Activated gamma-delta T cell treated with Interleukin-2 at 50 U/mL for 16 hours (primary cell): ENCODE data around the gene PRICKLE2.

Source experiments
- DNase-seq: peaks from one replicate; pipeline ENCODE4 v3.0.0-alpha.2; 2020

PRICKLE2 gene

DNA sequence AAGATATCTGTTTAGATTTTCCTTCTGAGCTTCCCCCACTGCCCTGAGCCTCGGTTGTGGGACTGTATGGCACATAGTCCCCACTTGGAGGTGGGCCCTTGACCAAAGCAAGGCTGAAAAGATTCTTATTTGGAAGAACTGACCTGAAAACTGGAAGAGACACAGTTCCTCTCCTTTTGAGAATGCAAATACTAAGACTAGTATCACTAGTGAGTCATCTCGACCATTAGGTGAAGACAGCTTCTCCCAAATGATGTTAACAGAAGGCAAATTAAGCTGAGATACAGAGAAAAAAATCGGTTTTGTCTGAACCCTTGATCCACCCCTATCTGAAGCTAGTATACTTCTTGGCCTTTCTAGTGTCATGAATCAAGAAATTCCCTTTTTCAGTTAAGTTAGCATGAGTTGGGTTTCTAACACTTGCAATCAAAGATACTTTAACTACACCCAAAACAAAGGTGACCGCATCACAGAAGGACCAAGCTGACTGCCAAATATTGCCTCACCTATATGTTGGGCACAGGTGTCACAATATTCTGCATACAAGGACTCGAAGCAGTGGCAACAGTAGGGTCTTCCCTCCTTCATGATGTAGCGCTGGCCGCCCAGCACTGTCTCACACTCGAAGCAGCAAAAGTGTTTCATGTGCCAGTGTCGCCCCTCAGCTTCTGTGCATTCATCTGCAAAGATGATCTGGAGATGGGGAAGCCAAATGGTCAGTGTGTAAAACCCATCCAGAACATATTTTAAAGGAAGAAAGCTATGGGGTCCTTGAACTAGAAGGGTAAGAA, 72.4 kb downstream of the PRICKLE2 start:
- DNase-seq = no peak

DNA sequence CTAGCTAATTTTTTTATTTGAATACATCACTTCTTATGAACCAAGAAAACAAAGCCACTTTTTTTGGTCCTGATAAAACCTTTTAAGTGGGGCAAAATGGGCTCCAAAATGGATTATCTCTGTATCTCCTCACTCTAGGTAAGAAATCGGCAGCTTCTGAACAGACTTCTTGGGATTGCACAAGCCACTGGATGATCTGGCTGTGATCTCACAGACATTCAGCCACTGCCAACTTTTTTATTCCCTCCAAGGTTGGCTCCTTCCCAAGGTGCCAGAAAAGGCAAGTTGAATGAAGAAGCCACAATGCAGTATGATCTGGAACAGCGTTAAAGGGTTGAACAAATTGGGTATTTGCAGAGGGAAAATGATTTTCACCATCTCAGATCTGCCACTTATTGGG, 73.2 kb downstream of the PRICKLE2 start:
- DNase-seq = no peak

DNA sequence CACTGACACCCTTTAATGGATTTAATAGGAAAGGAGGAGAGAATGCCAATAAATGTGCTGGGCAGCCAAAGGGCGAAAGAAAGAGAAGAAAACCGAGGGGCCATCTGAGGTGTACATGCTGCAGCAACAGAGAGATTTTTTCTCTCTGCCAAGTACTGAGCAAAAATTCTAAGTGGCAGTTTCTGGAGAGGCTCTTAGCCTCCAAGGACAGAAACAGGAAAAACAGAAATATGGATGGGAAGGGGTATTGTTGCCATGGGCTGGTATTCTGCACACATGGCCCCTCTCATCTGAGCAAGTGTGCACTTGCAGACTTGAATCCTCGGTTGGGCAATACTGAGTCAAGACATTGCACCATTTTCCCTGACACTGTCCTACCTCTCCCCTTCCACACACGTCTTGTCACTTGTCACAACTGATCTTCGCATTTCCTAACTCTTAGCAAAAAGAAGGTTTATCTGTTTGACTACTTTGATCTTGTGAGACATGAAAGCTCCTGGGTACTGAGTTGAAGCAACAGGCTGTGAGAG, 73.9 kb downstream of the PRICKLE2 start:
- no peak for DNase-seq

DNA sequence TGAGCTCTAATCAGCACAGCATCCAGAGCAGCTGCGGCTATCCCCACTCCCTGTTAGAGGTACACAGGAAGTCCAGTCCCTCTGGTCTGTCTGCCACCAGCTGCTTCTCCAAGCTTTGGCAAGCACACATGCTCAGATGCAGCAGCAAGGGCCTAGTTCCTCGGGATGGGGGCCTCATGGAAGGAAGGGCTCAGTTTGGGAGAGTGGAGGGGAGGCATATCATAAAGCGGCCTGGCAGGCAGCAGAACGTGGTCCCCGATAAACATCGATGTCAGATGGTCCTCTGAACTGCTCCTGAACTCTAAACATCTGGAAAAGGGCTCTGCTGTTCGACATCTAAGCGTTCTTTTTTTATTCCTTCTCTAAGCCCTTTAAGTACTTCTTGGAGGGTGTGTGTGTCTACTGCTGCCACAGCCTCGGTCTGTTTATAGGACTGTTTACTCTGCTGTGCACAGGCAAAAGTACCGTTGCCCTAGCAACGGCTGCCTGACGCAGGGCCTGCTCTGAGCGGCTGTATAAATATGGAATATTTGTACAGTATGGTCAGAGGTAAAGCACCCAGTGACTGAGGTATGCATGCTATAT, 74.6 kb downstream of the PRICKLE2 start:
- DNase-seq = no peak

DNA sequence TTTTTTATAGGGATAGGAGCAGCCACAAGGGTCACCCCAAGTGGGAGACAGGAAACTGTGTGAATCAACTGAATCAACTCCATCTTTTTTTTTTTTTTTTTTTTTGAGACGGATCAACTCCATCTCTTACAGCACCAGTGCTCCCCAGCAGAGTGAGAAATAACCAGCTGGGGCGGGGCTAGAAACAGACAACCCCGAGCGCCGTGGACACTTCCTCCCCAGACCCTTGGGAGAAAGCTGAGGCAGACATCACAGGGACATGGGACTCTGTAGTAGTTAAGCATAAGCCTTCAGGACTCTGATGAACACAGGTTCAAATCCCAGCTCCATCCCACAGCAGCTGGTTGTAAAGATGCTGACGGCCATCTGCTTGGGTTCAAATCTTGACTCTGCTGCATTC, 75.4 kb downstream of the PRICKLE2 start:
- no peak for DNase-seq

DNA sequence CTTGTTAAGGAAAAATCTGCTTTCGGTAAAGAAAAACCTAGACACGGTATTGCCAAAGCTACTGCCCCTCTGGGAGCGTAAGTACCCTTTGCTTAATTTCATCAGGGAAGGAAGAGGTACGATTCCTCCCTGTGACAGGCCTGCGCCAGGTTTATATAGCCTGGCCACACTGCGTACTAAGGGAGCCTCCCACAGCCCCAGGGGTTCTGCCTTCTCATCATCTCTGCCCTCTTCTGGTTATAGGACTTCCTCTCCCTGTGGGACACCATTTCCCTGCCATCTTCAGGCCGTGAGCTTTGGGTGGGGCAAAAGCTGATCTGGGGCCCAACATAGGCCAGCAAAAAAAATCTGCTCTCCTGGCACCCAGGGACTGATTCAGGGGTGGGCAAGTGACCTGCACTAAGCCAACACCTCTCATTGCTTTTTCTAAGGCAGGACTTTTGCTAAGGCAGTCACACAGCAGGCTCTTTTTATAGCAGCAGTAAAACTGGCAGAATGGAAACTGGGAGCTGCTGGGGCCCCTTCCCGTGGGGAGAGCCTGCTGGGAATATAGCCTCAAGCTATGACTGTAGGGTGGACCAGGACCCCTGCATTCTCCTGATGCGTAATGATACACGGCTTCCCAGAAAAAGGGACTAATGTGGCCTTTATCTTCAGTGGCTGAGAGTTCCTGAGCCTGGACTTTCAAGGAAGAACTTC, 76.2 kb downstream of the PRICKLE2 start:
- DNase-seq = no peak

DNA sequence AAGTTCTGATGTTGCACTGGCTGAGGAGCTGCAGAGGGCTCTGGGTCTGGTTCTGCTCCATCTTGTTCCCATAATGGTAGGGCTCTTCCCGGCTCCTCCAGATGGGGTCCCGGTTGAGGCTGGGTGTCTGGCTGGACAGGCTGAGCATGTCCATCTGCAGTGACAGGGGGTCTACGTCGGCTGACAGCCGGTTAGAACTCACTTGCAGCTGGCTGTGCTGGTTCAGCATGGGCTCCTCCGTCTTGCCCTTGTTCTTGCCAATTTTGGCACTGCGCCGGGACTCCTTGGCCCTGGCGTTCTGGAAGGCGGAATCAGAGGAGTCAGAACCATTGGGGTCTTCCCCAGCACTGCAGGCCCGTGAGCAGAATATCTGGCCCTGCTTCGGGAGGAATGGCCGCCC, 78.1 kb downstream of the PRICKLE2 start:
- no peak for DNase-seq

DNA sequence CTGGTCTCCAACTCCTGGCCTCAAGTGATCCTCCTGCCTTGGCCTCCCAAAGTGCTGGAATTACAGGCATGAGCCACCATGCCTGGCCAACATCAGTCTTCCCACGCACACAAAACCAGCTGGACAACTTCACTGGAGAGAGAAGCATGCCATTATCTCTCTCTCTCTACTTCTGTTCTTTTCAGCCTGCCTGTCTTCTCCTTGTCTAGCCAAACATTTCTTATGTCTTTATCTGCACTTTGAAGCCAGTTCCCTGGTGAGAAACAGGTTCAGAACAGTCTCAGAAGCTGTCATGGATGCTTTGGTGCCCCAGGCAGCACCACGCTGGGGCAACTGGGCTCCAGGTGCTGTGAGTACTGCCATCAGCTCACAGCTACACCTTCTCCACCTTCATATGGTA, 79.8 kb downstream of the PRICKLE2 start:
- DNase-seq = no peak

DNA sequence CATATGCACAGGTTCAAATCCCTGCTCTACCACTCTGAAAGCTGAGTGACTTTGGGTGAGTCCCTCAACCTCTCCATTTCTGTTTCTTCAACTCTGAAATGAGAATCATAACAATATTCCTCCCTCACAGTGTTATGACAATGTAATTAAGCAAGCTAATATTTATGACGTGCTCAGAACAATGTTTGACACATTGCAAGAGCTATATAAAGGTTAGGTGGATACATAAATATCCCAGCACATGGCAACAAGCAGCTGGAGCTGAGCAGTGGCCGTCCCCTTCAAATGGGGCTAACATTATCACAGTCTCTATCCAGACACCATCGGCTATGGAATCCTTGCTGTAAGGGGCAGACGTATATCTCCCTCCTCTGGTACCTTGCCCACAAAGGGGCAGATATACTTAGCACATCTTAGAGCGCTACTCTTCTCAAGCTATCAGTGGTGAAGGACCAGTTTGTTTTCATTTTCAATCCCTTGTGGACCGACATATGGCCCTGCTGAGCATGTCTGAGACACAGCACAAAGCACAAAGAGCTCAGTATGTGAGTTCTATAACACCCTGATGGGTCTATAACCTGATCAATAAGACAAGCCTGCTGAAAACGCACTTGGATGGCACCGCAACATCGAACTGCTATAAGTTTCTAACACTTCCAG, 80.9 kb downstream of the PRICKLE2 start:
- no peak for DNase-seq

DNA sequence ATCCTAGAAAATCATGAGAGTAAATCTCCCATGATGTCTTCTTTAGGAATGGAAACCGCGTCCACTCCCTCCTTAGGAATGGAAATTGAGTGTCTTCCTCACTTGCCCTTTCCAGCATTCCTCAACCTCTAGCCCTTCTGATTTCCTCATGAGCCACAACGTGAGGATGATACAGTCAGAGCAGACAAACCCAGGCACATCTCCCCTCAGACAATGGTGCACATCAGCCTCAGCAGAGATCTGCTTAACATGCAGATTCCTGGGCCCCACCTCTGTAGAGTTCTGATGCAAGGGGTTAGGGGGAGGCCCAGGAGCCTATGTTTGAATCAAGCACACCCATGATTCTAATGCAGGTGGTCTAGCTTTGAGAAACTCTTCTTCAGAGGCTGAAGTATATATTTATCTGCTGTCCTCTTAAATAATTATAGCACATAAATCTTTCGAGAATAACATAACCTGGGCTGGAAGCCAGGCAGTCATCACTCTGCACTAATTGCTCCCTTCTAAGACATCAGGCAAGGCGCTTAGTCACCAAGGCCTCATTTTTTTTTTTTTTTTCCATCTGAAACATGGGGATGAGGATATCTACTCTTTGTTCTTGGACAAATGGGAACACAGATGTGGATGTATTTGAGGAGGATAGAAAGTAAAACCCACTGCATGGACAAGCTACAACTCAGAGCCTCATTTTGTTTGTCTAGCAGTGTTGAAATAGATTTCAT, 81.7 kb downstream of the PRICKLE2 start:
- DNase-seq = no peak

DNA sequence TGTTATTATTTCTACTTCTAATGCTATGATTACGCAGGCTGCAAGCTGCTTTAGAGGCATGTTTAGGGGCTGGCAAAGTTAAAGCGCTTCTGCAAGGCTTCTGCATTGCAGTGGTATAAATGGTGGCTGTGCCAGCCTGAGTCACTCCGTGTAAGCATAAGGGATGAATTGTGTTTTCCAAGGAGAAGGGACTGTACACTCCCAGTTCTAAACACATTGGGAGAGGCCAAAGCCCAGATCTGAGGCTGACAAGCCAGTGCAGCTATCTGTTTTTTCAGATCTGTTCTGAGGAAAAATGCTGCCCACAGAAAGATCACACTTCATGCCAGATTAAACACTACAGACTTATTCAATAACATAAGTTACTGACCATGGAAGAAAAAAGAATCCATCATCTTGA, 83.8 kb downstream of the PRICKLE2 start:
- no peak for DNase-seq

DNA sequence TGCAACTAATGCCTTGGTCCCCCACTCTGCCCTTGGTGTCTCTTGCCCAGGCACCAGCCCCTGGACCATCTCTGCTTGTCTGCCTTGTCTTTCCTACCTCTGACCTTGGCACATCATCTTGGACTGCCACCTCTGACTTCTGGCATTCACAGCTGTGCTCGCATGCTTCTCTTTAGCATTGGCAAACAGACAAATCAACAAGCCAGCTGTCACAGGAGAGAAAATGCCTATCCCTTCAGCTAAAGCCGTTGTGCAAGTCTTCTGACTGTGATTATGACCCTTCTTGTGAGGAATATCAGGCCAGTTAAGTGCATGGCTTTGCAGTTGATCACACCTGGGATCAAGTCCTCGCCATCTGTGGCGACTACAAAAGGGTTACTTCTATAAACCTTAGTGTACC, 84.6 kb downstream of the PRICKLE2 start:
- DNase-seq = no peak

DNA sequence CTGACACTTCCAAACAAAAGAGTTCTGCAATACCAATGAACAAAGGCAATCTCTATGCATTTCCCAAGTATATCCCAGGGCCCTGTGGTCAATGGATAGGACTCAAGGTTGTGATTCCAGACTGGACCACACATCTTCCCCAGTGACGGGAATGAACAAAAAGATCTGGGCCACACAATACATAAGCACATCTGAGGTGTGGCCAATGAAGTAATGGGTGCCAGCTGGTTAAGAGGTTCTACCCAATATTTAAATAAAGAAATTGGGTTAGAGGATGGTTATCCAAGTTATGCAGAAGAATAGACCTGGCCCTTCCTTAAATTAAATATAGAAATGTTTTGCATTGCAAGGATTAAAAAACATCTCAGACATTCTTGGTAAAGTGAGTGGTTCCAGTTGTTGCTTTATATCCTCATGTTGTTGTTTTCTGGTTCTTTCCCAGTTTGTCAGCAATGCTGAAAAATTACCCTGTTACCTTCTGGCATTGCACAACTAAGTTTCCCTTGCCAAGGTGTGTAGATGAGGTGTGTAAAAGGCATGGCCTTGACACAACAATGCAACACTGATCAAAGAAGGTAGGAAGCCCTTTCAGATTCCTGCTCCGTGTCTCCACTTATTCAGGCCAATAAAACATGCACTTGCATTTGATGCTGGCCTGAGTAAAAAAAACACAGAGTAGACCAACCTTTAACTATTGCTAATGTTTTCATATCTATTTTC, 86.5 kb downstream of the PRICKLE2 start:
- DNase-seq = no peak

DNA sequence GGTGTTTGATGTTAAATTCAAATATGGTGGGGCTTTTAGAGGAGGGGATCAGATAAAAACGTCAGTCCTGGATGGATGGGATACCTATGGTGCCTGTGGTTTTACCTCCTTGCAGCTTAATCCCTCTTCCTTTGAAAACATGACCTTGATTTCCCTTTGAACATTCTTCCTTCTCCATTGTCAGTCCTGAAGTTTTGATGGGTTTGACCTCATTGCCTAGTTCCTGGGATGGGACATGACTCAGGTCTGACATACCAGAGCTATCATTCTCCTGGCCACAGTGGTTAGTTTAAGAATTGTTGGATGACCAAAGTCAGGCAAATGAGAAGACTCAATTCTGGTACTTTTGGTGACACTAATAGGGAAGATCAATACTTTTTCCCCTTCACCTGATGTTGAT, 87.2 kb downstream of the PRICKLE2 start:
- no peak for DNase-seq

DNA sequence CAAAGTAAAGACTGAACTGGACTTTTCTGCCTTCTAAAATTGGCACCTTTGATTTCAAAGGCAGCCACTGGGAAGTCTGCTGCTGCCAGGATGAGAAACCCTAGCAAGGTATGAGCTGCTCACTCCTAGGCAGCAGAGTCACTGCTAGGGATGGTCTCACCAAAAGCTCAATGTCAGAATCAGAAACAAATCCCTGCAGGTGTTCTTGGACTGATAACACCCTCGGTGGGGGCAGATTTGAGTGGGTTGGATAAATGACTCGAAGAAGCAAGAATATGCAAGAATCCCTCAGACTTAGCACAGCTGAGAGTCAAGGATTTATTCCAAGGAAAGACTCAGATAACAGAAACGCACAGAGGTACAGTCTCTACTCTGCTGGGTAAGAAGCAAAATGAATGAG, 90.4 kb downstream of the PRICKLE2 start:
- DNase-seq = no peak

DNA sequence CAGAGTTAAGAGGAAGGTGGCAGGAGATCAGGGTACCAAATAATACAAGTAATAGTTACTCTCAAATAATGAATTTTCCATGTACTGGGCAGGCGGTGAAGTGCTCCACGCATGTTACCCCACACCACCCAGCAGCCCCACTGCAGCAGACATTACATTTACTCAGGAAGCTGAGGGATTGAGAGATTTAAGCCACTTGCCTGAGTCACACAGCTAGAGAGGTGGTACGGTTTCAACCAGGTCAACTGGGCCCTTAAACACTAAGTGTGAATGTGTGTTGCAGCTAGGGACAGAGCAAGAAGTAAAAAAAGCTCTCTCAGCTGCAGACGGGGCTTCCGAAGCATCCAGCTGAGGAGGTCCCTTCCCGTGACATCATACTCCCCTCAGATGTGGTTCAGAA, 91.3 kb downstream of the PRICKLE2 start:
- no peak for DNase-seq

DNA sequence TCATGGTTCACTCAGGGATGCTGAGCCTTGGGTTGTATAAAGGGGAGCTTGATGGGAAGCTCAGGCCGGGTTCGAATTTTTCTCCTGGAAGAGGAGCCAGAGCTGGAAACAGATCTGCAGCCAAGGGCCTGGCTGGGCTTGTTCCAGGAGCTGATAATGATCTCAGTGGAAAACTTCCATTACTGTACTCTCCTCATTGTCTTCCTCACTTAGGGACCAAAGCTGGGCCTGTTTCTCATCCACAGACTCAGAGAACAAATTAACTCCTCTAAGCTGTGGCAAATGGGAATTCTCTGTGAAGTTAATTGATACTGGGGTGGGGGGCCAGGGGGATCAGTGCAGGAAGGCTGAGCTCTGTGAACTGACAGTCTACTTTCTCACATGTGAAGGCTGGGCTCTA, 92.0 kb downstream of the PRICKLE2 start:
- no peak for DNase-seq

DNA sequence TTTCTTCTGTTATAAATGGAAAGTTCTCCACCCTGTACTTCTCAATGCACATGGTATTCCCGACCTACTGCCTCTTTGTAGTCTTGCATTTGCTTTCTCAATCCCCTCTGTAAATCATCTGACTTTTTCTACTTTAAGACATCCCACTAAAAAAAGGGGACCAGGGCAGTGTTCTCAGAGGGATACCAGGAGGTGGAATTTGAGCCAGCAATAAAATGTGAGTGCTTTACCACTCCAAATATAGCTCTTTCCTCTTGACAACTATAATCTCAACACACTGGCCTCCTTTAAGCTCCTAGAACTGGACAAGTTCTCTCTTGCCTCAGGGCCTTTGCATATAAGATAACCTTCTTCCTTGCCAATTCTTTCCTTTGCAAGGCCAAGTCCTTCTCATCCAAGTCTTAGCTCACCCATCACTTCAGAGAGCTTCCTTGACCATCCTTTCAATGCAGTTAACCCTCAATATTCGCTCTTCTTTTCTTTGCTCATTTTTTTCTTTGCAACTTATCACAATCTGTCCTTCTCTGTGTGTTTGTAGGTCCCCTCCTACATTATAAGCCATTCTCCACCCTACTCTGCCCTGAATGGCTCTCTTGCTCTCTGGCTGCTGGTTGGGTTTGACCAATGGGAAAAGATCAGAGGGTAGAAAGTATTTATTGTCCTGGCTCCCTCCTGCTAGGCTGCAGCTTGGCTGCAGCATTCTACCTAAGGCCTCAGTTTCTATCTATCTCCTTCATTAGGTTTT, 93.4 kb downstream of the PRICKLE2 start:
- DNase-seq = no peak

DNA sequence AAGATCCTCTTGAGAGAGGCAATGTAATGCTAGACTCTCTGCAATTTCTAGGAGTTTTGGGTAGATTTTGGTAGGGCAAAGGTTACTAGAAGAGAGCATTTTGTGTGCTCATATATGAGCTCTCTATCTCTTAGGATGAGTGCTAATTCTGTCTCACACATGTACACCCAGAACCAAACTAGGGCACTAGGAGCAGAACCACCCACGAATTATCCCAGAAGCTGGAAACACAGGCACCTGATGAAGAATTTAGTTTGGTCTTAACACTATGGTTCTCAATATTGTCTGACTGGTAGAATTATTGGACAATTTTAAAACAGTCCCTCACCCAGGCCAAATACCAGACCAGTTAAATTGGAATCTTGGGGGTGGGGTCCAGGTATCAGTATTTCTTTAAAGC, 94.8 kb downstream of the PRICKLE2 start:
- no peak for DNase-seq

DNA sequence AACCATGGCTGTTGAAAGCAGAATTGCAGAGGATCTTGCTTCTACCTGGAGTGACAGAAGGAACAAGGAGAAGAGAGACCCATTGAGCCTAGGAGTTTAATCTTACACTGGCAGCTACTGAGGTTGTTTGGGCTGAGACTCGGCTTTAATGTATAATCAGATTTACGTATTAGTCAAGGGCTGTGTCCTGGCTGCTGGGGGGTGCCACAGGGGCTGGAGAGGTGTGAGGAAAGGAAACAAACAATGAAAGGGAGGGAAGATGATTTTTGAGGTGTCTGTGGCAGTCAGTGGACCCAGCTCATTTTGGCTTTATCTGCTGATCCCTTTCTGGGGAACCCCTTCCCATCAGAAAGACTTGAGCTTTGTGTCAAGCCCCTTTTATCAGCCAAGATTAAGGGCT, 95.7 kb downstream of the PRICKLE2 start:
- DNase-seq = no peak

DNA sequence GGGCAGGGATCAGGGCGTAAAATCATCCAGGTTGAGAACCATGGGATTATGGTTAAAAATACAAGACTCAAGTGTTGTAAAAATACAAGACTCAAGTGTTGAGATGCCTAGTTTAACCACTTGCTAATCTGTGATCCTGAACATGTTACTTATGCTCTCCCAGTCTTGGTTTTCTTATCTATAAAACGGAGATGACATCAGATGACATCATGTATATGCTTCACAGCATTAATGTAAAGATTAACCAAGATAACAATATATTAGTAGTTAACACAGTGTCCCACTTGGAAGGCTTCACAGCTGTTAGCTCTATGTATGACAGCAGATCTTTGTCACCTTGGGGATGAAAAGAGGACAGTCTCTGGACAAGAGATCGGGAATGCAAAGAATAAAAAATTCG, 96.2 kb downstream of the PRICKLE2 start:
- DNase-seq = no peak
